H1 (cell line): ENCODE data around the gene PHLDA2. TPM values are rescaled to one million over a fixed set of nuclear protein-coding genes. Genes with fewer than 3 reads are reported as not detected.
A peak's percentile ranks its signal among the peaks of the same experiment; 100 is the strongest.

Source experiments
- CTCF ChIA-PET: fragments of 300-600 bp; sonication (Branson Sonifier 250); formaldehyde crosslinking; loops from one replicate; lab custom pipeline; 2021; ENCODE audit not compliant: partially characterized antibody; lab: Charles Lee
- POLR2A ChIA-PET: fragments of 300-600 bp; sonication (Branson Sonifier 250); formaldehyde crosslinking; loops from one replicate; lab custom pipeline; 2021; ENCODE audit warnings: inconsistent platforms; ENCODE audit not compliant: partially characterized antibody; lab: Charles Lee
- DNase-seq, 2 experiments: peaks; one replicate each; pipeline versions ENCODE4 v3.0.0 to v3.0.0-alpha.2; 2010 to 2022; ENCODE audit warnings: low spot score in 2 of 2, low read depth in 1 of 2, mixed read lengths in 1 of 2
- FAIRE-seq: peaks from 2 replicates; lab custom pipeline; 2011; peaks lifted over from hg19 to GRCh38; lab: Jason Lieb, UNC
- H2AFZ ChIP-seq: 2 replicates; pipeline ENCODE4 v1.8.1; 2012; ENCODE audit warnings: low read length, inconsistent platforms
- H2AK5ac ChIP-seq: 2 replicates; pipeline ENCODE4 v1.6.1; 2013; ENCODE audit warnings: low read depth, low read length
- H2BK120ac ChIP-seq: replicated peaks from 2 replicates; pipeline ENCODE3; 2013; ENCODE audit warnings: low read depth, low read length, inconsistent platforms
- H2BK12ac ChIP-seq: 2 replicates; pipeline ENCODE4 v1.6.1; 2013; ENCODE audit warnings: low read depth, low read length
- H2BK15ac ChIP-seq: 2 replicates; pipeline ENCODE4 v1.6.1; 2013; ENCODE audit warnings: low read length
- H2BK20ac ChIP-seq: 2 replicates; pipeline ENCODE4 v1.6.1; 2013; ENCODE audit warnings: low read length
- H2BK5ac ChIP-seq: 2 replicates; pipeline ENCODE4 v1.6.1; 2013; ENCODE audit warnings: low read depth, low read length
- H3K14ac ChIP-seq: 2 replicates; pipeline ENCODE4 v1.6.1; 2013; ENCODE audit warnings: inconsistent platforms; ENCODE audit not compliant: insufficient read length
- H3K18ac ChIP-seq: 2 replicates; pipeline ENCODE4 v1.6.1; 2013; ENCODE audit warnings: low read length; ENCODE audit errors: extremely low read depth
- H3K23ac ChIP-seq: 2 replicates; pipeline ENCODE4 v1.6.1; 2013; ENCODE audit warnings: inconsistent platforms; ENCODE audit not compliant: insufficient read length
- H3K23me2 ChIP-seq: 2 replicates; pipeline ENCODE4 v1.6.1; 2013; ENCODE audit warnings: low read depth, low read length
- H3K27ac ChIP-seq: 2 replicates; pipeline ENCODE4 v1.6.1; 2011; ENCODE audit warnings: low read depth, low read length, inconsistent platforms
- H3K27me3 ChIP-seq, 4 experiments: replicated peaks in 1 of 4; 1 replicate in 1 of 4; 2 replicates in 3 of 4; pipeline versions ENCODE4 v1.6.1 to v1.8.1; 2011 to 2013; ENCODE audit warnings: low read length in 3 of 4, mild to moderate bottlenecking in 3 of 4, inconsistent platforms in 2 of 4, mixed read lengths in 2 of 4, moderate library complexity in 1 of 4; ENCODE audit not compliant: control insufficient read depth in 3 of 4, insufficient read depth in 3 of 4; ENCODE audit errors: extremely low read depth in 1 of 4
- H3K36me3 ChIP-seq, 4 experiments: 2 replicates each; pipeline versions ENCODE4 v1.6.1 to v1.8.1; 2011 to 2013; ENCODE audit warnings: mild to moderate bottlenecking in 4 of 4, low read length in 3 of 4, moderate library complexity in 2 of 4, control low read depth in 1 of 4, inconsistent platforms in 1 of 4; ENCODE audit not compliant: insufficient read depth in 4 of 4, control insufficient read depth in 2 of 4
- H3K4ac ChIP-seq: replicated peaks from 2 replicates; pipeline ENCODE3; 2013; ENCODE audit warnings: low read length, low read depth, mixed read lengths, inconsistent platforms; ENCODE audit not compliant: insufficient read length
- H3K4me1 ChIP-seq, 4 experiments: replicated peaks in 1 of 4; 1 replicate in 1 of 4; 2 replicates in 3 of 4; pipeline versions ENCODE4 v1.6.1 to v1.8.1; 2011 to 2013; ENCODE audit warnings: low read length in 3 of 4, inconsistent platforms in 2 of 4, mixed read lengths in 1 of 4; ENCODE audit not compliant: insufficient read depth in 4 of 4, control insufficient read depth in 3 of 4
- H3K4me2 ChIP-seq, 2 experiments: 2 replicates each; pipeline versions ENCODE4 v1.6.1 to v1.8.1; 2011 to 2013; ENCODE audit warnings: low read depth in 2 of 2, low read length in 2 of 2, control low read depth in 1 of 2, inconsistent platforms in 1 of 2, mild to moderate bottlenecking in 1 of 2; ENCODE audit not compliant: insufficient read depth in 1 of 2
- H3K4me3 ChIP-seq, 4 experiments: fragments of 200-600, 300-600 bp in 1 of 4; sonication (generic), shearing (Covaris generic), sonication (Bioruptor Twin) in 1 of 4; 2 replicates each; pipeline versions ENCODE4 v1.5.1 to v1.8.1; 2011 to 2016; ENCODE audit warnings: low read length in 4 of 4, low read depth in 3 of 4, control low read depth in 2 of 4, inconsistent platforms in 2 of 4, mild to moderate bottlenecking in 2 of 4, mixed read lengths in 1 of 4, moderate library complexity in 1 of 4; ENCODE audit not compliant: insufficient read depth in 2 of 4; ENCODE audit errors: extremely low read depth in 1 of 4
- H3K56ac ChIP-seq: replicated peaks from 2 replicates; pipeline ENCODE3; 2013; ENCODE audit warnings: low read depth, mild to moderate bottlenecking, mixed read lengths, low read length, inconsistent platforms; ENCODE audit not compliant: insufficient read length
- H3K79me1 ChIP-seq: 2 replicates; pipeline ENCODE4 v1.6.1; 2013; ENCODE audit warnings: low read depth, low read length, control low read depth
- H3K79me2 ChIP-seq, 2 experiments: 2 replicates each; pipeline versions ENCODE4 v1.6.1 to v1.8.1; 2012 to 2013; ENCODE audit warnings: low read length in 2 of 2, mild to moderate bottlenecking in 2 of 2, inconsistent platforms in 1 of 2; ENCODE audit not compliant: insufficient read depth in 2 of 2, control insufficient read depth in 1 of 2
- H3K9ac ChIP-seq, 4 experiments: replicated peaks in 1 of 4; 1 replicate in 1 of 4; 2 replicates in 3 of 4; pipeline versions ENCODE4 v1.6.1 to v1.8.1; 2011 to 2013; ENCODE audit warnings: low read depth in 3 of 4, low read length in 3 of 4, control low read depth in 2 of 4, mild to moderate bottlenecking in 2 of 4, moderate library complexity in 2 of 4, inconsistent platforms in 1 of 4; ENCODE audit errors: extremely low read depth in 1 of 4
- H3K9me3 ChIP-seq, 2 experiments: 2 replicates each; pipeline versions ENCODE4 v1.6.1 to v1.8.1; 2012 to 2013; ENCODE audit warnings: mild to moderate bottlenecking in 2 of 2, moderate library complexity in 2 of 2, control low read depth in 1 of 2, inconsistent platforms in 1 of 2, low read depth in 1 of 2, low read length in 1 of 2, mixed read lengths in 1 of 2; ENCODE audit not compliant: insufficient read depth in 2 of 2
- H4K20me1 ChIP-seq, 2 experiments: replicated peaks in 1 of 2; 2 replicates each; pipeline versions ENCODE3 to v1.8.1; 2011 to 2013; ENCODE audit warnings: inconsistent platforms in 2 of 2, low read length in 2 of 2, mild to moderate bottlenecking in 1 of 2; ENCODE audit not compliant: insufficient read depth in 2 of 2, control insufficient read depth in 1 of 2
- H4K5ac ChIP-seq: 2 replicates; pipeline ENCODE4 v1.6.1; 2013; ENCODE audit warnings: low read length, low read depth, mixed read lengths, inconsistent platforms; ENCODE audit not compliant: insufficient read length
- H4K8ac ChIP-seq: 2 replicates; pipeline ENCODE4 v1.8.0; 2013; ENCODE audit warnings: mild to moderate bottlenecking, moderate library complexity, low read length, inconsistent platforms; ENCODE audit not compliant: insufficient read depth; ENCODE audit errors: extremely low read depth
- H4K91ac ChIP-seq: replicated peaks from 2 replicates; pipeline ENCODE3; 2013; ENCODE audit warnings: low read length, mixed read lengths, inconsistent platforms; ENCODE audit not compliant: insufficient read length
- JUND ChIP-seq: IDR thresholded peaks from 2 replicates; pipeline ENCODE4 v1.6.1; 2011; ENCODE audit warnings: mild to moderate bottlenecking, improper control_type of control experiment, low read length
- NANOG ChIP-seq: IDR thresholded peaks from 2 replicates; pipeline ENCODE4 v1.6.1; 2011; ENCODE audit warnings: low read length, low read depth, mild to moderate bottlenecking, inconsistent platforms; ENCODE audit not compliant: insufficient read depth, poor library complexity, severe bottlenecking
- RNF2 ChIP-seq: fragments of 200-900, 300-1000 bp; sonication (generic); IDR thresholded peaks from 2 replicates; pipeline ENCODE4 v1.7.1; 2016; ENCODE audit warnings: borderline replicate concordance, low read depth, mild to moderate bottlenecking, antibody characterized with exemption, low read length; ENCODE audit not compliant: poor library complexity, severe bottlenecking; ENCODE audit errors: missing control alignments
- SIN3A ChIP-seq, 2 experiments: IDR thresholded peaks in 1 of 2; conservative IDR thresholded peaks in 1 of 2; 2 replicates each; pipeline ENCODE4 v1.6.1; 2011 to 2012; ENCODE audit warnings: low read length in 2 of 2, improper control_type of control experiment in 1 of 2, low read depth in 1 of 2, mild to moderate bottlenecking in 1 of 2
- SP4 ChIP-seq: IDR thresholded peaks from 2 replicates; pipeline ENCODE4 v1.6.1; 2012; ENCODE audit warnings: low read length, inconsistent platforms
- ZNF274 ChIP-seq: IDR thresholded peaks from 2 replicates; pipeline ENCODE4 v1.7.0; 2012; ENCODE audit warnings: low read length, borderline replicate concordance; ENCODE audit errors: extremely low read depth
- WGBS, 2 experiments: shearing (Covaris generic) in 1 of 2; methylation state at CpG; one replicate each; pipeline versions ENCODE4 v1.1.6 to v1.1.7; 2013 to 2015; ENCODE audit warnings: low lambda C conversion rate in 2 of 2, mixed read lengths in 2 of 2, inconsistent platforms in 1 of 2, low coverage in 1 of 2, missing lambda C conversion rate in 1 of 2; ENCODE audit not compliant: insufficient replicate concordance in 2 of 2, insufficient coverage in 1 of 2, insufficient read length in 1 of 2; ENCODE audit errors: extremely low coverage in 1 of 2, missing lambda C conversion rate in 1 of 2; 5-methylcytosine and 5-hydroxymethylcytosine counted together
- polyA plus RNA-seq, 7 experiments: library from polyadenylated mRNA; depleted of rRNA in 3 of 7; stranded (reverse) in 5 of 7; unstranded in 2 of 7; fragments of >200 nt in 5 of 7; fragments of 200-250 nt in 2 of 7; gene quantifications; 1 replicate in 5 of 7; 2 replicates in 1 of 7; 4 replicates in 1 of 7; pipeline versions ENCODE4 v1.2.1 to v1.2.3, GENCODE V29; 2011 to 2013; ENCODE audit warnings: missing spikeins in 2 of 7, mixed read lengths in 2 of 7
- total RNA-seq: library from RNA; stranded (reverse); fragmentation: NEBNext Ultra II Directional; extraction: Animal tissue kit (Norgen Biotek cat#: 25700); gene quantifications from 2 replicates; pipeline ENCODE4 v1.2.1, GENCODE V29; 2021
- TF ChIP-seq, protein P1 (sequence below): IDR thresholded peaks from 2 replicates; pipeline ENCODE4 v1.6.1; 2012; ENCODE audit warnings: inconsistent platforms

The PHLDA2 gene
- total and polyA plus RNA-seq, 2 of the 8 experiments (the other 6 are each of a cell fraction or from before 2014, with no cell fraction given) = 5.2 to 7.6 TPM

GRCh38 chr11:2878782-2879181, 50.4 kb downstream of the PHLDA2 start:
- Histone ChIP-seq H3K4me1 (peaks cover 0 to 12% (median 6%) of the 10 kb centered on the region in 4 experiments; a peak in 6 of 7 replicates), H4K20me1 (peaks cover 3 to 8% of the 10 kb centered on the region in 2 experiments), H3K79me1 (no peaks in the 10 kb centered on the region), H3K9me3 (peaks cover 0 to 2% of the 10 kb centered on the region in 2 experiments; a peak in 1 of 4 replicates), H3K36me3 (peaks cover 0 to 4% (median 0%) of the 10 kb centered on the region in 4 experiments; a peak in 1 of 8 replicates), H2BK5ac (no peak overlapping the region), H3K18ac (no peak overlapping the region), H3K4me3 (no peak overlapping the region), H3K56ac (no peak overlapping the region), H3K79me2 (no peaks in the 10 kb centered on the region), H2BK15ac (no peak overlapping the region), H3K27ac (no peak overlapping the region), H3K23ac (no peak overlapping the region), H3K4me2 (no peak overlapping the region), H2AFZ (no peak overlapping the region), H2BK12ac (peak overlapping the region; percentile 20; the same call in 1 of the 2 replicates), H2BK120ac (no peak overlapping the region), H2AK5ac (no peak overlapping the region), H4K91ac (no peak overlapping the region), H2BK20ac (no peak overlapping the region), H3K9ac (no peak overlapping the region), H3K23me2 (peaks cover 2% of the 10 kb centered on the region; the same call in 1 of the 2 replicates), H3K14ac (no peak overlapping the region), H3K4ac (no peak overlapping the region), H4K5ac (no peak overlapping the region), H4K8ac (no peak overlapping the region), H3K27me3 (peaks cover 0 to 64% (median 46%) of the 10 kb centered on the region in 4 experiments; a peak in 6 of 7 replicates)
- DNase-seq = no peak
- POLR2A ChIA-PET = no interaction called here
- no peak for TF ChIP-seq NANOG
- TF ChIP-seq ZNF274 = no peak
- no peak for TF ChIP-seq SIN3A (conservative IDR thresholded peaks at IDR 0.05 in 1 of 2, IDR thresholded peaks at IDR 0.05 in 1 of 2; ENCODE audit: low read depth in 1 of 2, low read length in 2 of 2)
- TF ChIP-seq, protein P1, sequence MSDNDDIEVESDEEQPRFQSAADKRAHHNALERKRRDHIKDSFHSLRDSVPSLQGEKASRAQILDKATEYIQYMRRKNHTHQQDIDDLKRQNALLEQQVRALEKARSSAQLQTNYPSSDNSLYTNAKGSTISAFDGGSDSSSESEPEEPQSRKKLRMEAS = no peak
- TF ChIP-seq JUND = no peak
- TF ChIP-seq SP4 = no peak
- TF ChIP-seq RNF2 = no peak
- FAIRE-seq = no peak
- CTCF ChIA-PET = interaction anchor here (1.0 to 2.9 kb wide), 5 partner anchors 10 to 345 kb away, joined by 3 to 17 read pairs (median 4); no protein-coding TSS in a partner anchor
- WGBS, 2 experiments = 92% methylated on average over 8 of the region's 8 CpGs; no CpG with 5 or more reads in 1 of the 2 experiments
